Activated naive CD4-positive, alpha-beta T cell treated with Interleukin-2 at 50 U/mL for 16 hours (primary cell): ENCODE data around the gene REG4.
"Not testable (repeated sequence)": the region's sequence is repeated elsewhere in the genome, so short reads cannot be mapped to it uniquely, and the experiment has no call there.

Experiments
- DNase-seq: peaks from one replicate; pipeline ENCODE4 v3.0.0-alpha.2; 2020

REG4 gene

GRCh38 chr1:119805746-119806145 is 5.5 kb downstream of the REG4 start:
- DNase-seq: no peak

GRCh38 chr1:119805247-119805646 is 6.0 kb downstream of the REG4 start:
- DNase-seq: no peak

GRCh38 chr1:119799599-119800177 is 11.6 kb downstream of the REG4 start:
- DNase-seq: no peak

- DNase-seq: no peak
Observed at GRCh38 chr1:119799003-119799402, 12.3 kb downstream of the REG4 start.

- DNase-seq: no peak
Observed at GRCh38 chr1:119797606-119798005, 13.7 kb downstream of the REG4 start.

- DNase-seq: no peak
Observed at GRCh38 chr1:119797162-119797561, 14.1 kb downstream of the REG4 start.

GRCh38 chr1:119795261-119796200 is 15.7 kb downstream of the REG4 start:
- no peak for DNase-seq

GRCh38 chr1:119794876-119795240 is 16.4 kb downstream of the REG4 start:
- DNase-seq: no peak

- no peak for DNase-seq
Observed at GRCh38 chr1:119794230-119794875, 16.9 kb downstream of the REG4 start.

- no peak for DNase-seq
Observed at GRCh38 chr1:119791377-119791776, 19.9 kb downstream of the REG4 start.

- no peak for DNase-seq
Observed at GRCh38 chr1:119790451-119791198, 20.6 kb downstream of the REG4 start.

- DNase-seq: no peak
Observed at GRCh38 chr1:119787776-119788175, 23.5 kb downstream of the REG4 start.

- DNase-seq: not testable (repeated sequence)
Observed at GRCh38 chr1:119786473-119787050, 24.7 kb downstream of the REG4 start.

- DNase-seq: not testable (repeated sequence)
Observed at GRCh38 chr1:119786046-119786445, 25.2 kb downstream of the REG4 start.

- DNase-seq: no peak
Observed at GRCh38 chr1:119784191-119784781, 27.0 kb downstream of the REG4 start.

- DNase-seq: no peak
Observed at GRCh38 chr1:119783354-119784185, 27.7 kb downstream of the REG4 start.

GRCh38 chr1:119782631-119783325 is 28.5 kb downstream of the REG4 start:
- no peak for DNase-seq

GRCh38 chr1:119781434-119782210 is 29.6 kb downstream of the REG4 start:
- no peak for DNase-seq

- DNase-seq: no peak
Observed at GRCh38 chr1:119779869-119780356, 31.3 kb downstream of the REG4 start.
